K562 (cell line): Measurements from ENCODE around the gene TBL1XR1. TPM values are rescaled to one million over a fixed set of nuclear protein-coding genes. Genes with fewer than 3 reads are reported as not detected.

ENCODE experiments used
- ATAC-seq: fragments of 200-7000 bp; cut with Tn5 transposase; 3 replicates; pipeline ENCODE4 v1.9.1; 2020; ENCODE audit warnings: moderate library complexity
- BruUV-seq: library from RNA; stranded (reverse); fragments of 400-500 nt; replicated peaks from 2 replicates; lab custom pipeline; 2021; lab: Mats Ljungman, UMichigan
- CTCF ChIA-PET: fragments of 300-600 bp; formaldehyde crosslinking; extraction: SDS; loops from one replicate; lab custom pipeline; 2021; ENCODE audit warnings: low intra/inter-chr PET ratio; lab: Yijun Ruan, JAX
- POLR2A ChIA-PET: fragments of 300-600, 350-650 bp; sonication (Branson Sonifier 250); formaldehyde crosslinking; extraction: SDS; loops from one replicate; lab custom pipeline; 2021; ENCODE audit warnings: antibody characterized with exemption, inconsistent platforms; lab: Yijun Ruan, JAX
- DNase-seq, 4 experiments: peaks; one replicate each; pipeline versions ENCODE4 v3.0.0 to v3.0.0-alpha.2; 2011 to 2018; ENCODE audit warnings: low spot score in 3 of 4, mixed read lengths in 3 of 4; ENCODE audit errors: extremely low read depth in 1 of 4
- FAIRE-seq: peaks from 2 replicates; lab custom pipeline; 2011; peaks lifted over from hg19 to GRCh38; lab: Jason Lieb, UNC
- H2AFZ ChIP-seq: 2 replicates; pipeline ENCODE4 v1.6.0; 2011; ENCODE audit warnings: low read depth, low read length, control low read depth, inconsistent platforms
- H3K27ac ChIP-seq: fragments of 200-600 bp; 3 replicates; pipeline ENCODE4 v1.8.0; 2011; ENCODE audit warnings: low read depth, mild to moderate bottlenecking, control low read depth, inconsistent platforms, low read length, moderate library complexity, mixed read lengths; ENCODE audit errors: extremely low read depth
- H3K27me3 ChIP-seq, 2 experiments: fragments of 300-600 bp in 1 of 2; 2 replicates in 1 of 2; 3 replicates in 1 of 2; pipeline versions ENCODE4 v1.6.0 to v1.8.0; 2011; ENCODE audit warnings: inconsistent platforms in 2 of 2, low read length in 2 of 2, mild to moderate bottlenecking in 1 of 2, mixed read lengths in 1 of 2, moderate library complexity in 1 of 2; ENCODE audit not compliant: control insufficient read depth in 2 of 2, insufficient read depth in 2 of 2
- H3K36me3 ChIP-seq: fragments of 300-600 bp; 3 replicates; pipeline ENCODE4 v1.8.0; 2011; ENCODE audit warnings: mild to moderate bottlenecking, low read length, inconsistent platforms; ENCODE audit not compliant: control insufficient read depth, insufficient read depth
- H3K4me1 ChIP-seq, 2 experiments: fragments of 200-600 bp in 1 of 2; replicated peaks in 1 of 2; 2 replicates in 1 of 2; 3 replicates in 1 of 2; pipeline versions ENCODE4 v1.5.1 to v1.8.0; 2011; ENCODE audit warnings: inconsistent platforms in 2 of 2, low read length in 2 of 2, mild to moderate bottlenecking in 1 of 2, mixed read lengths in 1 of 2, moderate library complexity in 1 of 2; ENCODE audit not compliant: control insufficient read depth in 2 of 2, insufficient read depth in 2 of 2
- H3K4me2 ChIP-seq: 2 replicates; pipeline ENCODE4 v1.6.1; 2011; ENCODE audit warnings: low read length, control low read depth, inconsistent platforms, mixed read lengths; ENCODE audit not compliant: insufficient read depth
- H3K4me3 ChIP-seq: fragments of 200-600 bp; sonication (generic), shearing (Covaris generic); 2 replicates; pipeline ENCODE4 v1.5.1; 2016; ENCODE audit warnings: control low read depth, inconsistent platforms
- H3K79me2 ChIP-seq: fragments of 200-600 bp; 3 replicates; pipeline ENCODE4 v1.8.0; 2011; ENCODE audit warnings: low read length, inconsistent platforms; ENCODE audit not compliant: control insufficient read depth, insufficient read depth
- H3K9ac ChIP-seq, 2 experiments: 2 replicates each; pipeline versions ENCODE4 v1.6.0 to v1.6.1; 2011; ENCODE audit warnings: low read depth in 2 of 2, low read length in 2 of 2, control low read depth in 1 of 2, inconsistent platforms in 1 of 2, mild to moderate bottlenecking in 1 of 2, mixed read lengths in 1 of 2; ENCODE audit not compliant: insufficient read depth in 1 of 2
- H3K9me1 ChIP-seq: one replicate; pipeline ENCODE4 v1.6.0; 2011; ENCODE audit warnings: inconsistent platforms, mild to moderate bottlenecking, low read length, moderate library complexity; ENCODE audit not compliant: control insufficient read depth, insufficient read depth
- H3K9me3 ChIP-seq: replicated peaks from 2 replicates; pipeline ENCODE4 v1.5.1; 2011; ENCODE audit warnings: low read depth, low read length, inconsistent platforms; ENCODE audit not compliant: control insufficient read depth, insufficient read depth
- H4K20me1 ChIP-seq: replicated peaks from 2 replicates; pipeline ENCODE4 v1.6.1; 2011; ENCODE audit warnings: low read length, inconsistent platforms, mixed read lengths; ENCODE audit not compliant: control insufficient read depth, insufficient read depth
- BACH1 ChIP-seq: fragments of 200-800 bp; sonication (Bioruptor generic); IDR thresholded peaks from 2 replicates; pipeline ENCODE4 v1.6.1; 2016; ENCODE audit warnings: missing genetic modification characterization, missing compliant biosample characterization
- C11orf30 ChIP-seq: fragments of 450-650 bp; IDR thresholded peaks from 2 replicates; pipeline ENCODE4 v1.6.1; 2016; ENCODE audit warnings: low read depth, mild to moderate bottlenecking
- EHMT2 ChIP-seq: fragments of 450-650 bp; IDR thresholded peaks from 2 replicates; pipeline ENCODE4 v1.6.1; 2018; ENCODE audit warnings: antibody characterized with exemption
- MAFF ChIP-seq: IDR thresholded peaks from 2 replicates; pipeline ENCODE4 v1.6.1; 2012; ENCODE audit warnings: low read length, improper control_type of control experiment
- MAFG ChIP-seq: fragments of 450-650 bp; conservative IDR thresholded peaks from 2 replicates; pipeline ENCODE4 v1.6.1; 2016; ENCODE audit warnings: missing genetic modification characterization, missing compliant biosample characterization
- SMAD1 ChIP-seq: fragments of 150-350 bp; IDR thresholded peaks from 2 replicates; pipeline ENCODE4 v1.6.1; 2014; ENCODE audit warnings: low read length, low read depth; ENCODE audit not compliant: partially characterized antibody
- ZNF316 ChIP-seq: fragments of 450-650 bp; IDR thresholded peaks from 2 replicates; pipeline ENCODE4 v1.6.1; 2016
- ZNF511 ChIP-seq: sonication (generic); formaldehyde crosslinking; IDR thresholded peaks from 2 replicates; pipeline ENCODE4 v1.8.0; 2022; ENCODE audit warnings: mild to moderate bottlenecking, missing genetic modification reagents
- WGBS: fragments of 100-300 bp; shearing (Covaris generic); methylation state at CpG from one replicate; pipeline ENCODE4 v1.1.6; 2016; ENCODE audit warnings: low coverage, mixed read lengths; ENCODE audit not compliant: insufficient coverage; ENCODE audit errors: missing lambda C conversion rate; 5-methylcytosine and 5-hydroxymethylcytosine counted together
- in situ Hi-C: fragments of 300-500 bp; cut with MboI; formaldehyde crosslinking; loops from 4 replicates; pipeline ENCODE4 v1.15.0; 2018; ENCODE audit warnings: inconsistent platforms, mixed read lengths
- intact Hi-C: fragments of 100-400 bp; cut with micrococcal nuclease; formaldehyde crosslinking; loops from 2 replicates; pipeline ENCODE4 v1.14.2; 2022
- polyA plus RNA-seq, 8 experiments: library from polyadenylated mRNA; depleted of rRNA in 4 of 8; stranded (reverse) in 5 of 8; unstranded in 3 of 8; fragments of >200 nt; fragmentation: Nextera tagmentation in 2 of 8; fragmentation: Illumina TruSeq in 1 of 8; extraction: Ambion mirVana in 2 of 8; extraction: Trizol in 1 of 8; gene quantifications; 2 replicates each; pipeline versions ENCODE4 v1.2.1 to v1.2.3, GENCODE V29; 2011 to 2014; ENCODE audit warnings: inconsistent platforms in 1 of 8, missing spikeins in 1 of 8
- total RNA-seq, 7 experiments: library from RNA; depleted of rRNA in 6 of 7; stranded (reverse); fragments of >200 nt in 6 of 7; fragmentation: Illumina TruSeq in 2 of 7; extraction: Trizol in 2 of 7; gene quantifications; 2 replicates each; pipeline versions ENCODE4 v1.2.1 to v1.2.3, GENCODE V29; 2011 to 2021; ENCODE audit warnings: low replicate concordance in 1 of 7

Gene TBL1XR1
- total and polyA plus RNA-seq, 9 of the 15 experiments (the other 6 are each of a cell fraction or from before 2014, with no cell fraction given): 19.6 to 171 (median 83.3) TPM

- H3K9me3 ChIP-seq: no peaks in the 10 kb centered on the region
- no peaks in the 10 kb centered on the region for H3K27me3 ChIP-seq
- H3K36me3 ChIP-seq: peaks cover 20% of the 10 kb centered on the region
- TF ChIP-seq ZNF511 (CRISPR knock-in tag) (no peak), MAFF (peak; percentile 55), BACH1 (tag) (0 out of 2 replicates have a peak, but pooled peaks have one; percentile 26), ZNF316 (peak; percentile 94), MAFG (peak; percentile 74), SMAD1 (no peak), C11orf30 (peak; percentile 82), EHMT2 (no peak)
- WGBS: 0% methylated on average over 1 of the region's 1 CpG
- H2AFZ ChIP-seq: no peak overlapping the region
- H3K27ac ChIP-seq: peak overlapping the region; percentile 100
- ATAC-seq (no peak), FAIRE-seq (no peak), DNase-seq (no peak)
- H3K4me1 ChIP-seq: peaks cover 7 to 33% of the 10 kb centered on the region in 2 experiments
- peak overlapping the region in 1 of 2 experiments; percentile 99; a peak in 2 of 4 replicates for H3K9ac ChIP-seq
- peaks cover 22% of the 10 kb centered on the region for H4K20me1 ChIP-seq
- H3K79me2 ChIP-seq: peaks cover 78% of the 10 kb centered on the region
- H3K4me3 ChIP-seq: peak overlapping the region; percentile 93
- peak overlapping the region; percentile 94 for H3K4me2 ChIP-seq
- intact Hi-C loops (loop anchor here (2.0 to 10.0 kb wide), 4 partner anchors 13 to 281 kb away; no protein-coding TSS in a partner anchor), in situ Hi-C loops (loop anchor here (10.0 kb wide), 1 partner anchor 139 kb away; no protein-coding TSS in a partner anchor)
- ChIA-PET POLR2A (interaction anchor here (1.0 to 6.3 kb wide), 9 partner anchors 9 to 166 kb away, joined by 3 to 97 read pairs (median 3); no protein-coding TSS in a partner anchor), CTCF (no interaction called here)
- no TSS peak for BruUV-seq
- H3K9me1 ChIP-seq: peaks cover 3% of the 10 kb centered on the region
Observed at GRCh38 chr3:177194299-177194698, 3.0 kb downstream of the TBL1XR1 start.
